ENCODE results near the gene TRIM43. TPM values are rescaled to one million over a fixed set of nuclear protein-coding genes. Genes with fewer than 3 reads are reported as not detected.

TRIM43 gene
- polyA plus RNA-seq, 3 donors from 2014 or later: not detected

Other genes starting within 250 kb of the TRIM43 start
- gene FAHD2A, start 189.3 kb upstream of the TRIM43 start, polyA plus RNA-seq: 10 to 100 TPM; 12.6 to 24.3 (median 15.1) TPM
- gene TRIM43B, start 107.2 kb upstream of the TRIM43 start, polyA plus RNA-seq: not detected